Measurements from ENCODE around the gene ANKS6.

GRCh38 chr9:98829766-98830165, 33.4 kb upstream of the ANKS6 start:
- TF ChIP-seq CTCF (conservative IDR thresholded peaks at IDR 0.05; ENCODE audit: low read depth in 2 of 2) (no peak), POLR2AphosphoS5 (IDR thresholded peaks at IDR 0.05; ENCODE audit: low read depth) (no peak), EZH2 (IDR thresholded peaks at IDR 0.05; ENCODE audit: low read depth, unreplicated experiment) (no peak), CREB1 (CRISPR knock-in tag; IDR thresholded peaks at IDR 0.05; ENCODE audit: low read depth) (no peak), ZNF114 (CRISPR knock-in tag; IDR thresholded peaks at IDR 0.05) (no peak), EZH2phosphoT487 (IDR thresholded peaks at IDR 0.05; ENCODE audit: unreplicated experiment) (no peak), JUNB (IDR thresholded peaks at IDR 0.05; ENCODE audit: unreplicated experiment) (no peak), STAT1 (IDR thresholded peaks at IDR 0.05; ENCODE audit: unreplicated experiment) (no peak), ETS1 (IDR thresholded peaks at IDR 0.05) (no peak), ZNF331 (CRISPR knock-in tag; IDR thresholded peaks at IDR 0.05; ENCODE audit: low read depth) (no peak), NANOG (IDR thresholded peaks at IDR 0.05; ENCODE audit: borderline replicate concordance) (no peak)
- TF ChIP-seq, protein P1, sequence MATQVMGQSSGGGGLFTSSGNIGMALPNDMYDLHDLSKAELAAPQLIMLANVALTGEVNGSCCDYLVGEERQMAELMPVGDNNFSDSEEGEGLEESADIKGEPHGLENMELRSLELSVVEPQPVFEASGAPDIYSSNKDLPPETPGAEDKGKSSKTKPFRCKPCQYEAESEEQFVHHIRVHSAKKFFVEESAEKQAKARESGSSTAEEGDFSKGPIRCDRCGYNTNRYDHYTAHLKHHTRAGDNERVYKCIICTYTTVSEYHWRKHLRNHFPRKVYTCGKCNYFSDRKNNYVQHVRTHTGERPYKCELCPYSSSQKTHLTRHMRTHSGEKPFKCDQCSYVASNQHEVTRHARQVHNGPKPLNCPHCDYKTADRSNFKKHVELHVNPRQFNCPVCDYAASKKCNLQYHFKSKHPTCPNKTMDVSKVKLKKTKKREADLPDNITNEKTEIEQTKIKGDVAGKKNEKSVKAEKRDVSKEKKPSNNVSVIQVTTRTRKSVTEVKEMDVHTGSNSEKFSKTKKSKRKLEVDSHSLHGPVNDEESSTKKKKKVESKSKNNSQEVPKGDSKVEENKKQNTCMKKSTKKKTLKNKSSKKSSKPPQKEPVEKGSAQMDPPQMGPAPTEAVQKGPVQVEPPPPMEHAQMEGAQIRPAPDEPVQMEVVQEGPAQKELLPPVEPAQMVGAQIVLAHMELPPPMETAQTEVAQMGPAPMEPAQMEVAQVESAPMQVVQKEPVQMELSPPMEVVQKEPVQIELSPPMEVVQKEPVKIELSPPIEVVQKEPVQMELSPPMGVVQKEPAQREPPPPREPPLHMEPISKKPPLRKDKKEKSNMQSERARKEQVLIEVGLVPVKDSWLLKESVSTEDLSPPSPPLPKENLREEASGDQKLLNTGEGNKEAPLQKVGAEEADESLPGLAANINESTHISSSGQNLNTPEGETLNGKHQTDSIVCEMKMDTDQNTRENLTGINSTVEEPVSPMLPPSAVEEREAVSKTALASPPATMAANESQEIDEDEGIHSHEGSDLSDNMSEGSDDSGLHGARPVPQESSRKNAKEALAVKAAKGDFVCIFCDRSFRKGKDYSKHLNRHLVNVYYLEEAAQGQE (IDR thresholded peaks at IDR 0.05; ENCODE audit: unreplicated experiment): no peak
